HUES64 (cell line): ENCODE measurements around the gene GINS1. TPM values are rescaled to one million over a fixed set of nuclear protein-coding genes. Genes with fewer than 3 reads are reported as not detected.

Experiments
- H3K27ac ChIP-seq: 2 replicates; pipeline ENCODE4 v1.7.0; 2013; ENCODE audit warnings: low read depth, low read length, inconsistent platforms
- H3K27me3 ChIP-seq: 2 replicates; pipeline ENCODE4 v1.6.1; 2013; ENCODE audit warnings: mild to moderate bottlenecking, low read length; ENCODE audit not compliant: insufficient read depth
- H3K36me3 ChIP-seq: 2 replicates; pipeline ENCODE4 v1.6.1; 2013; ENCODE audit warnings: mild to moderate bottlenecking, low read length; ENCODE audit not compliant: insufficient read depth
- H3K4me1 ChIP-seq: 2 replicates; pipeline ENCODE4 v1.6.1; 2013; ENCODE audit warnings: mild to moderate bottlenecking, low read length, moderate library complexity; ENCODE audit not compliant: insufficient read depth
- H3K4me3 ChIP-seq: 2 replicates; pipeline ENCODE4 v1.5.1; 2013; ENCODE audit warnings: mild to moderate bottlenecking, low read length, moderate library complexity
- H3K9ac ChIP-seq: 2 replicates; pipeline ENCODE4 v1.6.1; 2013; ENCODE audit warnings: mild to moderate bottlenecking, low read depth, low read length
- H3K9me3 ChIP-seq: 2 replicates; pipeline ENCODE4 v1.6.1; 2013; ENCODE audit warnings: low read depth, low read length; ENCODE audit not compliant: insufficient read depth
- WGBS: fragments of 150-250, 120-280 bp; methylation state at CpG from one replicate; pipeline ENCODE4 v1.1.7; 2013; ENCODE audit warnings: missing lambda C conversion rate; 5-methylcytosine and 5-hydroxymethylcytosine counted together
- polyA plus RNA-seq, 2 experiments: library from polyadenylated mRNA; stranded (reverse); fragments of 50-300 nt; gene quantifications; one replicate each; pipeline ENCODE4 v1.2.3, GENCODE V29; 2013

The GINS1 gene
- 41.1 TPM for polyA plus RNA-seq (2013, experiment 1 of 2)
- polyA plus RNA-seq (2013, experiment 2 of 2), result 42.5 TPM

- Histone ChIP-seq H3K27me3 (no peaks in the 10 kb centered on the region), H3K9me3 (peaks cover 19% of the 10 kb centered on the region), H3K9ac (peak within 1 kb of the TSS; percentile 99), H3K36me3 (peaks cover 23% of the 10 kb centered on the region), H3K4me1 (no peaks in the 10 kb centered on the region; the same call in 1 of the 2 replicates), H3K27ac (peak within 1 kb of the TSS; percentile 97), H3K4me3 (peak within 1 kb of the TSS; percentile 96)
- WGBS, result 4% methylated on average over 56 of the region's 56 CpGs
These were observed at the start of gene GINS1 for GRCh38 chr20:25407311-25408169. Gene GINS1 (plus strand): TSS chr20:25407673. CDS start chr20:25407821, 148 bp downstream.

- Histone ChIP-seq H3K4me1 (peaks cover 35% of the 10 kb centered on the region), H3K27me3 (no peaks in the 10 kb centered on the region), H3K9me3 (no peaks in the 10 kb centered on the region), H3K9ac (no peak overlapping the region), H3K4me3 (no peak overlapping the region), H3K27ac (peak overlapping the region; percentile 48; the same call in 1 of the 2 replicates), H3K36me3 (no peaks in the 10 kb centered on the region)
- WGBS, result 93% methylated on average over 10 of the region's 10 CpGs
These were observed 46.7 kb upstream of the GINS1 start for GRCh38 chr20:25360631-25361286.

- Histone ChIP-seq H3K27ac (peak overlapping the region; percentile 48; the same call in 1 of the 2 replicates), H3K27me3 (no peaks in the 10 kb centered on the region), H3K4me1 (peaks cover 30% of the 10 kb centered on the region), H3K9ac (no peak overlapping the region), H3K36me3 (no peaks in the 10 kb centered on the region), H3K9me3 (no peaks in the 10 kb centered on the region), H3K4me3 (no peak overlapping the region)
- WGBS, result 94% methylated on average over 6 of the region's 6 CpGs
These were observed 46.2 kb upstream of the GINS1 start for GRCh38 chr20:25361287-25361683.

DNA sequence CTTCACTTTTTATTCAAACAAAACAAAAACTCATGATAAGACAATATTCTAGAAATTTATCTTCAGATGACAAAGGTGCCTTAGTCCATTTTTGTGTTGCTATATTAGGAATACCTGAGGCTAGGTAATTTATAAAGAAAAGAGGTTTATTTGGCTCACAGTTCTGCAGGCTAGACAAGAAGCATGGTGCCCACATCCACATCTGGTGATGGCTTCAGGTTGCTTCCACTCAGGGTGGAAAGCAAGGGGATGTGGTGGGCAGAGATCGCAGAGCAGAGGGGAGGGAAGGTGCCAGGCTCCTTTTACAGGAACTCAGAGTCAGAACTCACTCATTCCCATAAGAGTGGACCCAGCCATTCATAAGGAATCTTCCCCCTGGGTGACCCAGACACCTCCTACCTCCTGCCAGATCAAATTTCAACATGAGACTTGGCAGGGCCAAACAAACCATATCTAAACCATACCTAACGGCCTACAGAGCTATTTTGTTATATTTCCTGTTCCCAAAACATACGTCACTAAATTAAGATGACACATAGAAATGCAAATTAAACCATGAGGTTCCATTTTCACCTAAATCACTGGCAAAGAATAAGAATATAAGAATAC lies 43.2 kb upstream of the GINS1 start:
- 78% methylated on average over 3 of the region's 3 CpGs for WGBS
- Histone ChIP-seq H3K27me3 (no peaks in the 10 kb centered on the region), H3K9ac (no peak overlapping the region), H3K9me3 (no peaks in the 10 kb centered on the region), H3K4me1 (peaks cover 7% of the 10 kb centered on the region; the same call in 1 of the 2 replicates), H3K27ac (no peak overlapping the region), H3K4me3 (no peak overlapping the region), H3K36me3 (no peaks in the 10 kb centered on the region)

GRCh38 chr20:25364879-25365699 lies 42.4 kb upstream of the GINS1 start:
- no peaks in the 10 kb centered on the region for H3K27me3 ChIP-seq
- H3K9ac ChIP-seq, result no peak overlapping the region
- WGBS, result 88% methylated on average over 2 of the region's 2 CpGs
- no peak overlapping the region for H3K4me3 ChIP-seq
- H3K4me1 ChIP-seq, result peaks cover 7% of the 10 kb centered on the region; the same call in 1 of the 2 replicates
- no peak overlapping the region for H3K27ac ChIP-seq
- H3K36me3 ChIP-seq, result no peaks in the 10 kb centered on the region
- H3K9me3 ChIP-seq, result no peaks in the 10 kb centered on the region

DNA sequence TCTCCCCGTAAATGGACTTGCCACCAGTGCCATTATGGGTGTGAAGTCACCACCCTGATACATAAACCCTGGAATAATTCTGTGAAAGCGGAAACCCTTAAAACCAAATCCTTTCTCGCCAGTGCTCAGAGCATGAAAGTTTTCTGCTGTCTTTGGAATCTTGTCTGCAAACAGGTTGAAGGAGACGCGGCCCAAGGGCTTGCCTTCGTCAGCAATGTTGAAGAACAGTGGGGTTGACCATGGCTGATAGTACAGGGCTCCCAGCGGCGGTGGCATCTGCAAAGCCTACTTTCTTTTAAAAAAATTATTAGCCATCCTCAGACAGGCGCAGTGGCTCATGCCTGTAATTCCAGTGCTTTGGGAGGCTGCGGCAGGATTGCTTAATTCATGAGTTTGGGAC lies 38.9 kb upstream of the GINS1 start:
- 97% methylated on average over 10 of the region's 10 CpGs for WGBS
- H3K36me3 ChIP-seq, result no peaks in the 10 kb centered on the region
- H3K27ac ChIP-seq, result no peak overlapping the region
- peaks cover 4% of the 10 kb centered on the region; the same call in 1 of the 2 replicates for H3K4me1 ChIP-seq
- no peak overlapping the region for H3K9ac ChIP-seq
- no peaks in the 10 kb centered on the region for H3K27me3 ChIP-seq
- H3K4me3 ChIP-seq, result no peak overlapping the region
- no peaks in the 10 kb centered on the region for H3K9me3 ChIP-seq

GRCh38 chr20:25368976-25369375 lies 38.5 kb upstream of the GINS1 start:
- Histone ChIP-seq H3K9ac (no peak overlapping the region), H3K9me3 (no peaks in the 10 kb centered on the region), H3K27me3 (no peaks in the 10 kb centered on the region), H3K36me3 (no peaks in the 10 kb centered on the region), H3K4me1 (peaks cover 4% of the 10 kb centered on the region; the same call in 1 of the 2 replicates), H3K4me3 (no peak overlapping the region), H3K27ac (no peak overlapping the region)
- WGBS, result 92% methylated on average over 4 of the region's 5 CpGs

- H3K4me1 ChIP-seq, result peaks cover 3% of the 10 kb centered on the region; the same call in 1 of the 2 replicates
- WGBS, result 87% methylated on average over 8 of the region's 8 CpGs
- H3K9me3 ChIP-seq, result no peaks in the 10 kb centered on the region
- no peak overlapping the region for H3K4me3 ChIP-seq
- no peaks in the 10 kb centered on the region for H3K27me3 ChIP-seq
- H3K9ac ChIP-seq, result no peak overlapping the region
- H3K36me3 ChIP-seq, result no peaks in the 10 kb centered on the region
- H3K27ac ChIP-seq, result no peak overlapping the region
These were observed 37.9 kb upstream of the GINS1 start for GRCh38 chr20:25369529-25369928.

GRCh38 chr20:25369971-25370370 lies 37.5 kb upstream of the GINS1 start:
- Histone ChIP-seq H3K4me3 (no peak overlapping the region), H3K4me1 (no peaks in the 10 kb centered on the region), H3K27me3 (no peaks in the 10 kb centered on the region), H3K27ac (no peak overlapping the region), H3K9ac (no peak overlapping the region), H3K36me3 (no peaks in the 10 kb centered on the region), H3K9me3 (no peaks in the 10 kb centered on the region)
- 96% methylated on average over 2 of the region's 2 CpGs for WGBS

- no peak overlapping the region for H3K27ac ChIP-seq
- no peaks in the 10 kb centered on the region for H3K27me3 ChIP-seq
- H3K4me3 ChIP-seq, result no peak overlapping the region
- H3K36me3 ChIP-seq, result no peaks in the 10 kb centered on the region
- H3K9me3 ChIP-seq, result no peaks in the 10 kb centered on the region
- H3K4me1 ChIP-seq, result no peaks in the 10 kb centered on the region
- H3K9ac ChIP-seq, result no peak overlapping the region
- WGBS, result 96% methylated on average over 9 of the region's 10 CpGs
These were observed 34.7 kb upstream of the GINS1 start for GRCh38 chr20:25372584-25373336.
